HepG2 (cell line): ENCODE results near the gene CEBPA. TPM values are rescaled to one million over a fixed set of nuclear protein-coding genes. Genes with fewer than 3 reads are reported as not detected.

Experiments
- DNMT3B ChIP-seq: conservative IDR thresholded peaks from 2 replicates; pipeline ENCODE4 v1.6.1; 2016; ENCODE audit warnings: missing biosample characterization, control low read depth
- E2F1 ChIP-seq: sonication (generic); formaldehyde crosslinking; IDR thresholded peaks from 2 replicates; pipeline ENCODE4 v1.5.0; 2020; ENCODE audit warnings: missing genetic modification reagents
- E2F5 ChIP-seq: sonication (generic); formaldehyde crosslinking; conservative IDR thresholded peaks from 2 replicates; pipeline ENCODE4 v1.4.0; 2020; ENCODE audit warnings: missing genetic modification reagents
- GABPB1 ChIP-seq: IDR thresholded peaks from 2 replicates; pipeline ENCODE4 v1.6.1; 2016; ENCODE audit warnings: mild to moderate bottlenecking, missing genetic modification reagents, moderate library complexity, missing compliant biosample characterization
- GMEB2 ChIP-seq: IDR thresholded peaks from 2 replicates; pipeline ENCODE4 v1.6.1; 2016; ENCODE audit warnings: missing biosample characterization, missing genetic modification reagents, low read depth
- KDM3A ChIP-seq: IDR thresholded peaks from 2 replicates; pipeline ENCODE4 v1.6.1; 2018; ENCODE audit warnings: low read depth, missing compliant biosample characterization
- KMT2A ChIP-seq: sonication (generic); formaldehyde crosslinking; IDR thresholded peaks from 2 replicates; pipeline ENCODE4 v1.4.0; 2020; ENCODE audit warnings: missing genetic modification reagents
- LCORL ChIP-seq, 2 experiments: fragments of 450-650 bp in 1 of 2; sonication (generic) in 1 of 2; formaldehyde crosslinking in 1 of 2; IDR thresholded peaks; 2 replicates each; pipeline versions ENCODE4 v1.5.0 to v1.6.1; 2017 to 2020; ENCODE audit warnings: antibody characterized with exemption in 1 of 2, missing genetic modification reagents in 1 of 2
- NFIC ChIP-seq: IDR thresholded peaks from 2 replicates; pipeline ENCODE4 v1.6.1; 2012; ENCODE audit warnings: mild to moderate bottlenecking, low read length, inconsistent platforms
- TFAP4 ChIP-seq: sonication (generic); IDR thresholded peaks from 2 replicates; pipeline ENCODE4 v1.6.1; 2016; ENCODE audit warnings: low read depth, borderline replicate concordance
- TMF1 ChIP-seq: sonication (generic); formaldehyde crosslinking; IDR thresholded peaks from 2 replicates; pipeline ENCODE4 v1.8.1; 2022; ENCODE audit warnings: low read depth, missing genetic modification reagents
- USF2 ChIP-seq, 2 experiments: sonication (generic) in 1 of 2; formaldehyde crosslinking in 1 of 2; IDR thresholded peaks; 2 replicates each; pipeline versions ENCODE4 v1.5.1 to v1.6.1; 2011 to 2020; ENCODE audit warnings: borderline replicate concordance in 1 of 2, low read depth in 1 of 2, low read length in 1 of 2, mild to moderate bottlenecking in 1 of 2, missing genetic modification reagents in 1 of 2, moderate library complexity in 1 of 2
- ZBTB7B ChIP-seq: sonication (generic); formaldehyde crosslinking; IDR thresholded peaks from 2 replicates; pipeline ENCODE4 v1.4.0; 2020; ENCODE audit warnings: missing genetic modification reagents
- ZFAT ChIP-seq: sonication (generic); formaldehyde crosslinking; conservative IDR thresholded peaks from 2 replicates; pipeline ENCODE4 v1.8.1; 2023; ENCODE audit warnings: missing genetic modification reagents, inconsistent platforms
- ZKSCAN1 ChIP-seq: fragments of 150-350 bp; IDR thresholded peaks from 2 replicates; pipeline ENCODE4 v1.6.1; 2014; ENCODE audit warnings: low read length
- ZMYM2 ChIP-seq: sonication (generic); formaldehyde crosslinking; IDR thresholded peaks from 2 replicates; pipeline ENCODE4 v1.8.0; 2022; ENCODE audit warnings: mild to moderate bottlenecking, missing genetic modification reagents
- ZNF263 ChIP-seq: sonication (generic); formaldehyde crosslinking; IDR thresholded peaks from 2 replicates; pipeline ENCODE4 v1.4.0; 2020; ENCODE audit warnings: missing genetic modification reagents
- ZNF30 ChIP-seq: sonication (generic); formaldehyde crosslinking; IDR thresholded peaks from 2 replicates; pipeline ENCODE4 v1.5.0; 2020; ENCODE audit warnings: mild to moderate bottlenecking, missing genetic modification reagents
- ZNF383 ChIP-seq: sonication (generic); formaldehyde crosslinking; IDR thresholded peaks from 2 replicates; pipeline ENCODE4 v1.4.0; 2020; ENCODE audit warnings: missing genetic modification reagents, mild to moderate bottlenecking, borderline replicate concordance
- ZNF430 ChIP-seq: sonication (generic); formaldehyde crosslinking; IDR thresholded peaks from 2 replicates; pipeline ENCODE4 v1.9.0; 2021; ENCODE audit warnings: mild to moderate bottlenecking, missing genetic modification reagents
- ZNF549 ChIP-seq: sonication (generic); formaldehyde crosslinking; IDR thresholded peaks from 2 replicates; pipeline ENCODE4 v1.5.0; 2020; ENCODE audit warnings: missing genetic modification reagents
- ZNF577 ChIP-seq: sonication (generic); formaldehyde crosslinking; IDR thresholded peaks from 2 replicates; pipeline ENCODE4 v1.4.0; 2020; ENCODE audit warnings: mild to moderate bottlenecking, low read depth, missing genetic modification reagents, borderline replicate concordance
- ZNF839 ChIP-seq: sonication (generic); formaldehyde crosslinking; IDR thresholded peaks from 2 replicates; pipeline ENCODE4 v1.4.0; 2020; ENCODE audit warnings: missing genetic modification reagents, mild to moderate bottlenecking, borderline replicate concordance
- polyA plus RNA-seq, 8 experiments: library from polyadenylated mRNA; depleted of rRNA in 3 of 8; stranded (reverse) in 7 of 8; unstranded in 1 of 8; fragments of >200 nt; fragmentation: Illumina TruSeq in 4 of 8; extraction: Trizol in 4 of 8; gene quantifications; 2 replicates each; pipeline versions ENCODE4 v1.2.1 to v1.2.3, GENCODE V29; 2011 to 2016; ENCODE audit warnings: low read depth in 4 of 8, missing spikeins in 1 of 8, mixed read lengths in 1 of 8; ENCODE audit not compliant: insufficient read depth in 1 of 8
- total RNA-seq, 5 experiments: library from RNA; depleted of rRNA; stranded (reverse); fragments of >200 nt; fragmentation: Illumina TruSeq; extraction: Trizol; gene quantifications; 2 replicates each; pipeline ENCODE4 v1.2.3, GENCODE V29; 2016; ENCODE audit warnings: low read depth in 1 of 5

CEBPA gene
- total and polyA plus RNA-seq, 2 of the 13 experiments (the other 11 are each of a cell fraction or from before 2014, with no cell fraction given), result 24.8 to 103 TPM

- TF ChIP-seq KDM3A, result peak; percentile 76; the same call in 1 of the 2 replicates
- 0 out of 2 replicates have a peak, but pooled peaks have one; percentile 22 for TF ChIP-seq LCORL (IDR thresholded peaks at IDR 0.05)
- peak; percentile 92; the same call in 1 of the 2 replicates for TF ChIP-seq LCORL (CRISPR knock-in tag; IDR thresholded peaks at IDR 0.05)
- TF ChIP-seq KMT2A (CRISPR knock-in tag), result peak; percentile 30; the same call in 1 of the 2 replicates
- no peak; the same call in 1 of the 2 replicates for TF ChIP-seq ZNF430 (CRISPR knock-in tag)
- no peak; the same call in 1 of the 2 replicates for TF ChIP-seq NFIC
- no peak for TF ChIP-seq TMF1 (CRISPR knock-in tag)
- TF ChIP-seq ZMYM2 (CRISPR knock-in tag), result peak; percentile 54; the same call in 1 of the 2 replicates
- peak; percentile 97 for TF ChIP-seq ZBTB7B (CRISPR knock-in tag)
- peak; percentile 77 for TF ChIP-seq ZNF263 (CRISPR knock-in tag)
- peak; percentile 51 for TF ChIP-seq GABPB1 (CRISPR knock-in tag)
- TF ChIP-seq ZKSCAN1, result no peak
- no peak for TF ChIP-seq GMEB2
- no peak; the same call in 1 of the 2 replicates for TF ChIP-seq ZNF839 (CRISPR knock-in tag)
- TF ChIP-seq ZNF383, result no peak
- peak; percentile 14; the same call in 1 of the 2 replicates for TF ChIP-seq TFAP4
- no peak for TF ChIP-seq ZNF30
- no peak for TF ChIP-seq E2F1 (CRISPR knock-in tag)
- no peak for TF ChIP-seq ZFAT (CRISPR knock-in tag)
- no peak for TF ChIP-seq DNMT3B (CRISPR knock-in tag)
- TF ChIP-seq USF2 (IDR thresholded peaks at IDR 0.05; ENCODE audit: low read depth, low read length), result no peak
- TF ChIP-seq USF2 (CRISPR knock-in tag; IDR thresholded peaks at IDR 0.05; ENCODE audit: borderline replicate concordance), result no peak
- no peak for TF ChIP-seq ZNF549
- no peak for TF ChIP-seq ZNF577 (CRISPR knock-in tag)
- TF ChIP-seq E2F5 (CRISPR knock-in tag), result no peak
These were observed 23.7 kb downstream of the CEBPA start (continued) for GRCh38 chr19:33278403-33279269.
